ENCODE results near the gene NME1. TPM values are rescaled to one million over a fixed set of nuclear protein-coding genes. Genes with fewer than 3 reads are reported as not detected.
A peak's percentile ranks its signal among the peaks of the same experiment; 100 is the strongest.

The NME1 gene
- total and polyA plus RNA-seq, 10 of the 15 experiments (the other 5 are each of a cell fraction or from before 2014, with no cell fraction given) = 273 to 1,362 (median 455) TPM

- TF ChIP-seq HDAC2 (IDR thresholded peaks at IDR 0.05) = no peak
- peak; percentile 82 for TF ChIP-seq IRF5 (IDR thresholded peaks at IDR 0.05; ENCODE audit: borderline replicate concordance)
- TF ChIP-seq ETV6 (conservative IDR thresholded peaks at IDR 0.05 in 1 of 2, IDR thresholded peaks at IDR 0.05 in 1 of 2; ENCODE audit: borderline replicate concordance in 1 of 2, low read depth in 1 of 2) = no peak
- no peak for TF ChIP-seq NFYA (IDR thresholded peaks at IDR 0.05; ENCODE audit: borderline replicate concordance, low read depth, low read length)
- TF ChIP-seq ZZZ3 (IDR thresholded peaks at IDR 0.05; ENCODE audit: control insufficient read depth, insufficient read length, low read depth) = no peak
- TF ChIP-seq RAD51 (IDR thresholded peaks at IDR 0.05) = no peak
- peak; percentile 35 for TF ChIP-seq SP1 (IDR thresholded peaks at IDR 0.05; ENCODE audit: low read depth, low read length)
- peak; percentile 92 for TF ChIP-seq MEF2B (IDR thresholded peaks at IDR 0.05; ENCODE audit: partially characterized antibody, poor library complexity, severe bottlenecking)
- no peak for TF ChIP-seq MYB (IDR thresholded peaks at IDR 0.05; ENCODE audit: borderline replicate concordance, low read depth, low read length)
- TF ChIP-seq SMAD1 (IDR thresholded peaks at IDR 0.05; ENCODE audit: low read depth, partially characterized antibody) = no peak
- TF ChIP-seq ZBTB4 (CRISPR knock-in tag; IDR thresholded peaks at IDR 0.05) = no peak
- peak; percentile 20; the same call in 1 of the 2 replicates for TF ChIP-seq NFYB (IDR thresholded peaks at IDR 0.05; ENCODE audit: insufficient read depth, low read depth, low read length)
- no peak for TF ChIP-seq ASH2L (IDR thresholded peaks at IDR 0.05; ENCODE audit: borderline replicate concordance, low read depth)
- TF ChIP-seq EED (IDR thresholded peaks at IDR 0.05; ENCODE audit: low read depth) = peak; percentile 95
- TF ChIP-seq EP300 (IDR thresholded peaks at IDR 0.05; ENCODE audit: borderline replicate concordance in 1 of 2, control insufficient read depth in 1 of 2, low read depth in 2 of 2, low read length in 2 of 2) = peak in 1 of 2 experiments; percentile 28; a peak in 1 of 4 replicates
- TF ChIP-seq RBBP5 (conservative IDR thresholded peaks at IDR 0.05) = no peak
- TF ChIP-seq MLLT1 (IDR thresholded peaks at IDR 0.05) = peak; percentile 84
- no peak for TF ChIP-seq PRDM15 (CRISPR knock-in tag; IDR thresholded peaks at IDR 0.05)
- TF ChIP-seq RFX5 (IDR thresholded peaks at IDR 0.05; ENCODE audit: low read depth, low read length) = no peak
Observed at GRCh38 chr17:51120739-51121619, 32.4 kb upstream of the NME1 start, which contains the start of gene SPAG9 (continued).

All from GM12878 (cell line).